Inflammatory macrophage treated with lipopolysaccharide for 1 hour (primary cell): ENCODE measurements around the gene PTPRJ.

Experiments used
- DNase-seq, 2 donors: peaks; one replicate each; pipeline ENCODE4 v3.0.0-alpha.2; 2020 to 2022

Gene PTPRJ

DNA sequence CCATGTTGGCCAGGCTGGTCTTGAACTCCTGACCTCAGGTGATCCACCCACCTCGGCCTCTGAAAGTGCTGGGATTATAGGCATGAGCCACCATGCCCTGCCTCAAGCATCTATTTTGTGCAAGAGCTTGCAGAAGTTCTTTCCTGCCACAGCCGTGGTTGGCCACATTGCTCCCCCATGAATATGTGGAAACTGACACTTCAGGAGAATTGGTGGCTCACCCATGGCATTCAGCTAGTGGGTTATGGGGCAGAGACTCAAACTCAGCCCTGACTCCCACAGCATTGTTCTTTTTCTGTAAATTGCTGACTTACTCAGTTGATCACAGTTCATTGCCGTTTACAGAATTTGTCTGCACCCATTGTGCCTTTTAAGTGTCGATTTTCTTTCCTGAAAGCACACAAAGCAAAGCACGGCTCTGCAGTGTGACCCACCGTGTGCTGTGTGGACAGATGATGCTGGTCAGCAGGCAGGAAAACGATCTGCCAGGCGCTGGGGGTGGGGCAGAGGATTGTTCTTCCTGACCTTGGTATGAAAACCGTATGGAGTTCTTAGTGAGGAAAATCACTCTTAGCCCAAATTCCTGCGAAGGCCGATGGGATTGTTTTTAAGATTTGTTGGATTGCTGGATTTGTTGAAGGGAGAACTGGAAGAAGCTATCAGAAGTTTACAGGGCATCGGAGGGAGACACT is 115.6 kb downstream of the PTPRJ start:
- no peak for DNase-seq

DNA sequence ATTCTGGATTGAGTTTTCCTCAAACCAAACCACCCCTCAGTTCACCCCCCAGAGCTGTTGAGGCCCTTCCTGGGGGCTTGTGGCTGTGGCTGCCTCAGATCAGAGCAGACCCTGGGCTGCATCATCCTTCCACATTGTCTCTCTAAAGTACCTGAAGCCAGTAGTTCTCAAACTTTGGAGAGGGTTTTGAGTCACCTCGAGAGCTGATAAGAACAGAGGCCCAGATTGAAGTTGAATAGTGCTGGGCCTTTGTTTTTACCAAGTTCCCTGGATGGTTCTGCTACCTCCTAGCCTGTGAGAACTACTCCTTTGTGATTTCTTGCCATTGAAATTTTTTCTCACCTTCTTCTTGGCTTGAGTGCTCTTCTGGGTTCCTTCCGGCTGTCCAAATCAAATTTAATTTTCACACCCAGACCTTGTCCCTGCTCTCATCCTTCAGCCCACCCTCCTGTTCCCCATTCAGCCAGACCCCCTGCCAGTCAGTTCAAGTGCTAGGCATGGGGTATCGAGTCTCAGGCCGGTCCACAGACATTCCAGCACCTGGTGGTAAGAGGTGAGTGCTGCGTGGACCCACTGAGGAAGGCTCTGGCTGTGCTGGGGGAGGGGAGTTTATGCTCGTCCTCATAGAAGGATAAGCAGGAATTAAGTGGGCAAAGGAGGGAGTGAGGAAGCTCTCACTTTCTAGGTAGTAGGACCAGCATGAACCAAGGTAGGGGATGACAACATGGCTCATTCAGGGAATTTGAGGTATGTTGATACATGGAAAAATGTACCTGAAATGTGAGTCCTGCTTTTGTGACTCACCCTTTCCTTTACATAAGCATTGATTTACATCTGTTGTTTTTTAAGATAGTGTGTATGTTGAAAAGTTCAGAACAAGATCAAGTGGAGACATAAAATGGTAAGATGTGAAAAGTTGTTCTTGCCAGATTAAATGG is 116.5 kb downstream of the PTPRJ start:
- no peak for DNase-seq

- no peak for DNase-seq
Observed at GRCh38 chr11:48098024-48098423, 117.7 kb downstream of the PTPRJ start.

- DNase-seq = no peak
Observed at GRCh38 chr11:48099916-48100446, 119.6 kb downstream of the PTPRJ start.

DNA sequence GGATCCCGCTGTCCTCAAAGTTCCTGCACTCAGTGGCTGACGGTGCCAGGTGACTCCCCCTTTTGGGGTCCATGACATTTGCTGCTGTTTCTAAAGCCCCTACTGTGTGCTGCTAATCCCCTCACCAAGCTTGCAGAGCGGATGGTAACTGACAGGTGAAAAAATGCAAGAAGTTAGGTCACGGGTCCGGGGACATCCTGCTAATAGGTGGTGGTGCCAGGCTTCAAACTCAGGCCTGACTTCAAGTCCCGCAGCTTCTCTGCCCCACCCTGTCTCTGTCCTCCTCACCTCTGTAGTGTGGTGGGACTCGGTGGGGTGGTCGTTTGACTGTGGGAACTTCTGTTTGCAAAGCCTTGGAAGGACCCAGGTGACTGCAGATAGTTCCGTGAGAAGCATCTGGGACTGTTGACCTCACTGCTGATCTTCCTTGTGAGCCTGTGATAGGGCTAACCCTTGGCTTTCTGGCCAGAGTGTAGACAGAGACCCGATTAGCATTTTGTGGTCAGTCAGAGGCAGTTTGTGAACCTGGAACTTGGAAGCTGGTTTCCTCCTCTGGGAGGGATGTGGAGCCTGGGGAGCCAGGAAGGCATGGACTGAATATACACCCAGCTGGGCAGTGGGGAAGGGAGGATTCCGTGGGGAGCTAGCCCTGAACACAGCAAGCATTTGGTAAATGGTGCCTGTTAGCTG is 120.8 kb downstream of the PTPRJ start:
- no peak for DNase-seq

- DNase-seq = no peak
Observed at GRCh38 chr11:48101958-48102357, 121.6 kb downstream of the PTPRJ start.

- peak; percentile 41 to 51 for DNase-seq
Observed at GRCh38 chr11:48103621-48104567, 123.5 kb downstream of the PTPRJ start.

GRCh38 chr11:48104568-48104924 is 124.2 kb downstream of the PTPRJ start:
- DNase-seq = no peak

- DNase-seq = no peak
Observed at GRCh38 chr11:48105096-48105990, 125.0 kb downstream of the PTPRJ start.

DNA sequence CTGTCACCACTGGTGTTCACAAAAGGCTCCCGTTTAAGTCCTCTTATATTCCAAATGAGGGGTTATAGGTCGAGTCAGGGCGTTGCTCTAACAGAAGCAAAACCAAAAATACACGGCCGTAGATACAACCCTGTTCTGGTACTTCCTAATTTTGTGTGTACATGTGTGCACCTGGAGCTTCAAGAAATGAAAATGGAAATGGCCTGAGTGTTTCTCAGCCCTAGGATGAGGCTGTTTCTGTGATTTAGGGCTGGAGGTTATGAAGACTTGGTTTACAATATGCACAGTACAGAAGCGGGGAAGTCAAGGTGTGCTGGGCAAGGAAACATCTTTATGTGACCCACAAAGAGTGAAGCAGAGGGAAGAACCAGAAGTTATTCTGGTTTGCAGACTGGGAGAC is 125.8 kb downstream of the PTPRJ start:
- no peak for DNase-seq

DNA sequence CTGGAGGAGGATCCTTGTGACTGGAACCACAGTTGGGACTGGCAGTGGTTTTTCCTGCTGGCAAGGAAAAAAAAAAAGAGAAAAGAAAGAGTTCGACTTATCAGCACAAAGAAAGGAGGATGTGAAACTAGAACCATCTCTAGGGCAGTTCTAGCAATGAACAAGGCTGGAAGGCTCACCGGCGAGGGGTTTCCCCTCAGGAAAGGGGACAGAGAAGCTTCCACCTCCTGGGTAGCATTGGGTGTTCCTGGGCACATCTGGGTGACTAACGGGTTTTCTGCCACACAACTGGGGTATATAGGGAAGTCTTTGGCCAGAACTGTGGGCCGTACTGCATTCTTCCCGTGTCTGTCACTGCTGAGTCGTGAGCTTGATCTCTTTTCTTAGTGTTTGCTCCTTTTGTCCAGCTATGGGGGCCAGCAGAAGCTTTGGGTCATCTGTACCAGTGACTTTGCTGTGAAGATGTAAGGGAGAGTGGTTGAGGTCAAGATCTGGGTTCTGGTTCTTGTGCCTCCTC is 126.9 kb downstream of the PTPRJ start:
- peak; percentile 76 to 86 for DNase-seq

DNA sequence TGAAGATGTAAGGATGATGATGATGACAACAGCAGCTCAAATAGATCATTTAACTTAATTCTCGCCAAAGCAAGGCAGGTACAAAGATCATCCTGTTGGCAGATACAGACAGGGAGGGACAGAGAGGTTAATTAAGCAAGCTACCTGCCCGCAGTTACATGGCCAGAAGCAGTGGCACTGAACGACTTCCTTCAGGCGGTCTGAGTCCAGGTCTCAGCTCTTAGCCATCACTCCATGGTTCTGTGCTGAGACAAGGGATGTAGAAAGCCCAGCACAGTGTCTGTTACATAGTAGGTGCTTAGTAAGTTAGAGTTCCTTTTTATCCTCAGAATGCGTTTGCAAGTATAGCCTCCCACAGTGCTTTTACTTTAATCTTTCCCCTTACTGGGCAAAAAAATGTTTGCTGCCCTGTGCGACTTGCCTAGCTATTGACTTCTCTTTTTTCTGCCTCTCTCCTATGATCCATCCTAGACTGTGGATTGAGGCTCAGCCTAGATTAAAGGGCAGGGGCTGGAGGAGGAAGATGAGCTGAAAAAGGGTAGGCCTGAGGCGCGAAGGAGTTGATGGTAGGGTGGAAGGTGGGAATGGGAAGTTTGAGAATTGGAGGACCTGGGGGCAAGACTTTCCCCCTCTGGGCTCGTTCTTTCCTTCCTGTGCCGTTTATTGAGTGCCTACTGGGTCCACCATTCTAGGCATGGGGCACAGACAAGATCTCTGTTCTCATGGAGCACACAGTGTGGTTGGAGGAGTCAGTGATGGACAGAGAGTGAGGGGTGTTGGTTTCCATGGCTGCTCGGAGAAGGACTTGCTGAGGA is 128.1 kb downstream of the PTPRJ start:
- DNase-seq = peak; percentile 35 to 46

GRCh38 chr11:48109046-48109666 is 128.8 kb downstream of the PTPRJ start:
- DNase-seq = peak; percentile 38 to 43

DNA sequence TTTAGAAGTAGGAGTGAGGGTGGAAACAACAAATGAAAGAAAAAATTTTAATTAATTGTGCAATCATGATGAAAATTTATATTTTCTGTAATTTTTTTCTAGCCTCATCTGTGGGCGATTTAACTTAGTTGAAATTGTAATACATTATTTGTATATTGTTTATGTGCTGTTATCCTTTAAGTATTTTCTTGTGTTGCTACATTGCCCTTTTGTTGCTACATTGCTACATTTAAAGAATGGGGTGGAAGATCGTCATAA is 130.1 kb downstream of the PTPRJ start:
- no peak for DNase-seq

DNA sequence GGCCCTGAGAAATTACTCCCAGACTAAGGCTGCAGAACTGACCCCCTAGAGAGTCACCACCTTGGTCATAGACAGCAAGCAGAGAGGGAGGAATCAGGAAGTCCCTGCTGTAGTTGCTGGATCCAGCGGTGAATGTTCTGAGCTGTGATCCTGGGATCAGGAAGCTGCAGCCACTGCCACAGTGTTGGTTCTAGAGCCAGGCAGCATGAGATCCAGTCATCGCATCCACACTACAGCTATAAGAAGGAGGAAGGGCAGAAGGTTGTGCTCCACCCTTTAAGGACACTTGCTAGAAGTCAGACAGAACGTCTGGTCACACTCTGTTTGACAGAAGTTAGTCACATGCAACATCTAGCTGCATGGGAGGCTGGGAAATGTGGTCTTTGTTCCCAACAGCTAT is 131.5 kb downstream of the PTPRJ start:
- DNase-seq = peak; percentile 43 to 57

DNA sequence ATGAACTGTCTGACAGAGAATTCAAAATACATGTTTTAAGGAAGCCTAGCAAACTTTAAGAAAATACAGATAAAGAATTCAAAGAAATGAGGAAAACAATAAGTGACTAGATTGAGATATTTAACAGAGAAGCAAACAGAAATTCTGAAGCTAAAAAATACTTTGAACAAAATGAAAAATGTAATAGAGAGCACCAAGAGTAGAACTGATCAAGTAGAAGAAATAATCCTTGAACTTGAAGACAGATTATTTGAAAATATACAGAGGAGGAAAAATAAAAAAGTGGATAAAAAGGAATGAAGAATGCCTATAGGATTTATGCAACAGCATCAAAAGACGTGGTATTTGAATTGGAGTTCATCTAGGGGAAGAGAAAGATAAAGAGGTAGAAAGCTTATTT is 134.4 kb downstream of the PTPRJ start:
- DNase-seq = no peak

DNA sequence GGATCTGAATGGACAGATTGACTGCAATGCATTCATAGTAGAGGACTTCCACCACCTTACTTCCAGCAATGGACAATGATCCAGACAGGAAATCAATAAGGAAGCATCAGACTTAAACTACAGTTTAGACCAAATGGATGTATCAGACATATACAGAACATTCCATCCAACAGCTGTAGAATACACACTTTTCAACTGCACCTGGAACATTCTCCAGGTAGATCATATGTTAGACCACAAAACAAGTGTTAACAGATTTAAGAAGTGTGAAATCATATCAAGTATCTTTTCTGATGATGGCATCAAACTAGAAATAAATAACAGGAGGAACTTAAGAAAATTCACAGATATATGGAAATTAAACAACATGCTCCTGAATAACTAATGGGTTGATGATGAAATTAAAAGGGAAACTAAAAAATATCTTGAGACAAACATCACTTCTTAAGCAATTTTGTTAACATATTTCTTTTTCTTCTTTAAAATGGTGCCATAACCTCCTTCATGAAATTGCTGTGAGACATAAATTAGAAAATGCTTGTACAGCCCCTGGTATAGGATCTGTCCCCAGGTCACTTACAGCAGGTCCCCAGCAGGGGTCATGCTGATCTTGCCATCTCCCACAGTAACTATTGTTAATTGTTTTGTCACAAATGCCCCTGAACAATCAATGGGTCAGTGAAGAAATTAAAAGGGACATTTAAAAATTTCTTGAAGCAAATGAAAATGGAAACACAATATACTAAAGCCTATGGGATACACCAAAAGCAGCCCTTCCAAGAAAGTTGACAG is 136.3 kb downstream of the PTPRJ start:
- no peak for DNase-seq

- DNase-seq = no peak
Observed at GRCh38 chr11:48122246-48122645, 141.9 kb downstream of the PTPRJ start.

GRCh38 chr11:48122656-48123055 is 142.3 kb downstream of the PTPRJ start:
- no peak for DNase-seq
